HG03095 (cell line): ENCODE measurements around the gene SH3D19.
A peak's percentile ranks its signal among the peaks of the same experiment; 100 is the strongest.

Experiments
- ATAC-seq: cut with Tn5 transposase; IDR thresholded peaks from one replicate; pipeline ENCODE4 v1.9.1; 2021; ENCODE audit warnings: moderate library complexity; ENCODE audit not compliant: unreplicated experiment

Gene SH3D19

GRCh38 chr4:151325111-151325948 is at the start of gene SH3D19:
Gene SH3D19 (minus strand): TSS chr4:151325605. CDS start chr4:151325352, 253 bp downstream.
- ATAC-seq = no peak

GRCh38 chr4:151362404-151363164 is 37.2 kb upstream of the SH3D19 start:
- peak; percentile 97 for ATAC-seq

GRCh38 chr4:151361966-151362365 is 36.6 kb upstream of the SH3D19 start:
- no peak for ATAC-seq

GRCh38 chr4:151361126-151361525 is 35.7 kb upstream of the SH3D19 start:
- no peak for ATAC-seq

- no peak for ATAC-seq
Measured at GRCh38 chr4:151359576-151359975, 34.2 kb upstream of the SH3D19 start.

- ATAC-seq = no peak
Measured at GRCh38 chr4:151358266-151358665, 32.9 kb upstream of the SH3D19 start.

GRCh38 chr4:151356510-151356909 is 31.1 kb upstream of the SH3D19 start:
- ATAC-seq = no peak

GRCh38 chr4:151355155-151355554 is 29.8 kb upstream of the SH3D19 start:
- ATAC-seq = no peak

- ATAC-seq = no peak
Measured at GRCh38 chr4:151347490-151348235, 22.3 kb upstream of the SH3D19 start.

- ATAC-seq = no peak
Measured at GRCh38 chr4:151344948-151345347, 19.5 kb upstream of the SH3D19 start.

- no peak for ATAC-seq
Measured at GRCh38 chr4:151340751-151341385, 15.5 kb upstream of the SH3D19 start.

GRCh38 chr4:151339467-151339866 is 14.1 kb upstream of the SH3D19 start:
- ATAC-seq = no peak

- no peak for ATAC-seq
Measured at GRCh38 chr4:151331276-151332042, 6.1 kb upstream of the SH3D19 start.

- ATAC-seq = no peak
Measured at GRCh38 chr4:151329217-151330007, 4.0 kb upstream of the SH3D19 start.

GRCh38 chr4:151325949-151326246 is 493 bp upstream of the SH3D19 start:
- ATAC-seq = no peak

GRCh38 chr4:151324752-151325110 is 674 bp downstream of the SH3D19 start:
- ATAC-seq = no peak

GRCh38 chr4:151324124-151324751 is 1.2 kb downstream of the SH3D19 start:
- no peak for ATAC-seq

GRCh38 chr4:151323667-151324066 is 1.7 kb downstream of the SH3D19 start:
- ATAC-seq = no peak

- ATAC-seq = no peak
Measured at GRCh38 chr4:151322570-151322969, 2.8 kb downstream of the SH3D19 start.
